H9 (cell line): Measurements from ENCODE around the gene EIF4E2. TPM values are rescaled to one million over a fixed set of nuclear protein-coding genes. Genes with fewer than 3 reads are reported as not detected.

ENCODE experiments used
- DNase-seq: peaks from one replicate; pipeline ENCODE4 v3.0.0-alpha.2; 2017
- H2AFZ ChIP-seq: one replicate; pipeline ENCODE4 v1.6.1; 2013; ENCODE audit warnings: mild to moderate bottlenecking, low read length, control low read depth, moderate library complexity
- H2AK5ac ChIP-seq: 2 replicates; pipeline ENCODE4 v1.6.1; 2013; ENCODE audit warnings: low read length, control low read depth, mixed read lengths; ENCODE audit not compliant: insufficient read length
- H2BK120ac ChIP-seq: one replicate; pipeline ENCODE4 v1.6.1; 2013; ENCODE audit warnings: low read depth, mild to moderate bottlenecking, low read length, control low read depth, inconsistent platforms; ENCODE audit not compliant: poor library complexity, severe bottlenecking
- H2BK12ac ChIP-seq: 2 replicates; pipeline ENCODE4 v1.6.1; 2013; ENCODE audit warnings: low read length, control low read depth, mixed read lengths, low read depth; ENCODE audit not compliant: insufficient read length
- H2BK15ac ChIP-seq: 2 replicates; pipeline ENCODE4 v1.6.1; 2013; ENCODE audit warnings: low read depth, low read length, control low read depth
- H2BK20ac ChIP-seq: one replicate; pipeline ENCODE4 v1.6.1; 2013; ENCODE audit warnings: low read depth, mild to moderate bottlenecking, low read length, control low read depth, inconsistent platforms; ENCODE audit not compliant: poor library complexity, severe bottlenecking
- H2BK5ac ChIP-seq: 2 replicates; pipeline ENCODE4 v1.6.1; 2013; ENCODE audit warnings: low read length, control low read depth, mixed read lengths; ENCODE audit not compliant: insufficient read length
- H3K14ac ChIP-seq: 2 replicates; pipeline ENCODE4 v1.6.1; 2013; ENCODE audit warnings: low read length, control low read depth; ENCODE audit not compliant: insufficient read depth
- H3K18ac ChIP-seq: 2 replicates; pipeline ENCODE4 v1.6.1; 2013; ENCODE audit warnings: low read depth, mild to moderate bottlenecking, mixed read lengths, low read length, control low read depth; ENCODE audit not compliant: insufficient read length
- H3K23ac ChIP-seq: 2 replicates; pipeline ENCODE4 v1.6.1; 2013; ENCODE audit warnings: low read length, control low read depth, mixed read lengths, low read depth; ENCODE audit not compliant: insufficient read length
- H3K23me2 ChIP-seq: 2 replicates; pipeline ENCODE4 v1.6.1; 2013; ENCODE audit warnings: low read depth, mild to moderate bottlenecking, mixed read lengths, low read length, control low read depth; ENCODE audit not compliant: insufficient read length, poor library complexity, severe bottlenecking
- H3K27ac ChIP-seq: 2 replicates; pipeline ENCODE4 v1.5.1; 2013; ENCODE audit warnings: low read length, control low read depth, mixed read lengths, low read depth; ENCODE audit not compliant: insufficient read length
- H3K27me3 ChIP-seq: 2 replicates; pipeline ENCODE4 v1.6.1; 2013; ENCODE audit warnings: low read length, control low read depth, inconsistent platforms; ENCODE audit not compliant: insufficient read depth
- H3K4ac ChIP-seq: 2 replicates; pipeline ENCODE4 v1.6.1; 2013; ENCODE audit warnings: low read depth, mild to moderate bottlenecking, control low read depth, inconsistent platforms, low read length, moderate library complexity
- H3K4me1 ChIP-seq: 2 replicates; pipeline ENCODE4 v1.6.1; 2013; ENCODE audit warnings: low read length, control low read depth, inconsistent platforms; ENCODE audit not compliant: insufficient read depth
- H3K4me2 ChIP-seq: 2 replicates; pipeline ENCODE4 v1.6.1; 2013; ENCODE audit warnings: low read length, control low read depth, mixed read lengths; ENCODE audit not compliant: insufficient read length, insufficient read depth
- H3K56ac ChIP-seq: 2 replicates; pipeline ENCODE4 v1.6.1; 2013; ENCODE audit warnings: low read depth, mild to moderate bottlenecking, mixed read lengths, low read length, control low read depth; ENCODE audit not compliant: insufficient read length
- H3K79me1 ChIP-seq: 2 replicates; pipeline ENCODE4 v1.6.1; 2013; ENCODE audit warnings: low read depth, mild to moderate bottlenecking, moderate library complexity, low read length, control low read depth, inconsistent platforms; ENCODE audit not compliant: insufficient read depth, poor library complexity, severe bottlenecking
- H3K79me2 ChIP-seq: 2 replicates; pipeline ENCODE4 v1.6.1; 2013; ENCODE audit warnings: low read length, control low read depth, inconsistent platforms; ENCODE audit not compliant: insufficient read depth
- H3K9ac ChIP-seq: 2 replicates; pipeline ENCODE4 v1.6.1; 2013; ENCODE audit warnings: low read length, control low read depth, mixed read lengths; ENCODE audit not compliant: insufficient read length; ENCODE audit errors: extremely low read depth
- H3K9me3 ChIP-seq: one replicate; pipeline ENCODE4 v1.6.1; 2013; ENCODE audit warnings: low read depth, low read length, inconsistent platforms; ENCODE audit not compliant: control insufficient read depth
- H3T11ph ChIP-seq: one replicate; pipeline ENCODE4 v1.6.1; 2013; ENCODE audit warnings: mild to moderate bottlenecking, low read length, control low read depth, inconsistent platforms
- H4K20me1 ChIP-seq: one replicate; pipeline ENCODE4 v1.6.1; 2013; ENCODE audit not compliant: control insufficient read depth, insufficient read length, insufficient read depth
- H4K5ac ChIP-seq: 2 replicates; pipeline ENCODE4 v1.6.1; 2013; ENCODE audit warnings: low read depth, mild to moderate bottlenecking, mixed read lengths, low read length, control low read depth; ENCODE audit not compliant: insufficient read length
- H4K8ac ChIP-seq: replicated peaks from 2 replicates; pipeline ENCODE4 v1.6.1; 2013; ENCODE audit warnings: low read length, control low read depth, mixed read lengths, low read depth; ENCODE audit not compliant: insufficient read length
- H4K91ac ChIP-seq: 2 replicates; pipeline ENCODE4 v1.6.1; 2013; ENCODE audit warnings: low read depth, mild to moderate bottlenecking, moderate library complexity, mixed read lengths, low read length, control low read depth; ENCODE audit not compliant: insufficient read length
- H3K27ac Mint-ChIP-seq, 3 experiments: 2 replicates in 2 of 3; 3 replicates in 1 of 3; pipeline ENCODE4 v1.8.0; 2020 to 2021; ENCODE audit warnings: mixed read lengths in 3 of 3, mild to moderate bottlenecking in 1 of 3, moderate library complexity in 1 of 3
- H3K27me3 Mint-ChIP-seq: 2 replicates; pipeline ENCODE4 v1.8.0; 2021; ENCODE audit warnings: low read depth, mild to moderate bottlenecking, moderate library complexity, mixed read lengths
- H3K36me3 Mint-ChIP-seq, 3 experiments: 2 replicates in 2 of 3; 3 replicates in 1 of 3; pipeline ENCODE4 v1.8.0; 2020 to 2021; ENCODE audit warnings: low read depth in 3 of 3, mixed read lengths in 3 of 3; ENCODE audit not compliant: insufficient read depth in 1 of 3
- H3K4me1 Mint-ChIP-seq, 2 experiments: 2 replicates each; pipeline ENCODE4 v1.8.0; 2020; ENCODE audit warnings: mixed read lengths in 2 of 2
- H3K4me3 Mint-ChIP-seq, 2 experiments: 2 replicates in 1 of 2; 3 replicates in 1 of 2; pipeline ENCODE4 v1.8.0; 2020 to 2021; ENCODE audit warnings: mild to moderate bottlenecking in 2 of 2, mixed read lengths in 2 of 2, moderate library complexity in 1 of 2
- H3K9me3 Mint-ChIP-seq, 2 experiments: 2 replicates in 1 of 2; 3 replicates in 1 of 2; pipeline ENCODE4 v1.8.0; 2020; ENCODE audit warnings: mild to moderate bottlenecking in 2 of 2, mixed read lengths in 2 of 2, moderate library complexity in 1 of 2
- WGBS: extraction: QIAGEN DNeasy Blood & Tissue Kit; methylation state at CpG from one replicate; pipeline ENCODE4 v1.1.7; 2013; ENCODE audit warnings: missing lambda C conversion rate, low lambda C conversion rate, mixed read lengths; ENCODE audit not compliant: insufficient read length; ENCODE audit errors: extremely low coverage; 5-methylcytosine and 5-hydroxymethylcytosine counted together
- long read RNA-seq: library from polyadenylated mRNA; unstranded; transcript quantifications from one replicate; pipeline ENCODE4 v2.0.0, GENCODE V29; 2020
- total RNA-seq: library from RNA; stranded (reverse); gene quantifications from 2 replicates; pipeline ENCODE4 v1.2.1, GENCODE V29; 2021
- TF ChIP-seq, protein P1 (sequence below): fragments of 200-600 bp; sonication (generic); conservative IDR thresholded peaks from 3 replicates; pipeline ENCODE4 v1.8.0; 2021; ENCODE audit warnings: antibody characterized with exemption, mild to moderate bottlenecking

Gene EIF4E2
- total RNA-seq, result 108 and 109 TPM in 2 replicates
- long read RNA-seq, transcript EIF4E2-205 (6 exons, 604 nt), result minor isoform, 13 of 296 reads
- long read RNA-seq, transcript EIF4E2-202 (7 exons, 3,448 nt), result major isoform, 137 of 296 reads
- long read RNA-seq, transcript EIF4E2-201 (7 exons, 1,604 nt), result minor isoform, 84 of 296 reads
- long read RNA-seq, transcript EIF4E2-207 (8 exons, 3,525 nt), result minor isoform, 19 of 296 reads
- long read RNA-seq, partial matches to known transcripts, result 5 of 296 reads
- long read RNA-seq, other reads (novel, unspliced or antisense), result 20 of 296 reads

DNA sequence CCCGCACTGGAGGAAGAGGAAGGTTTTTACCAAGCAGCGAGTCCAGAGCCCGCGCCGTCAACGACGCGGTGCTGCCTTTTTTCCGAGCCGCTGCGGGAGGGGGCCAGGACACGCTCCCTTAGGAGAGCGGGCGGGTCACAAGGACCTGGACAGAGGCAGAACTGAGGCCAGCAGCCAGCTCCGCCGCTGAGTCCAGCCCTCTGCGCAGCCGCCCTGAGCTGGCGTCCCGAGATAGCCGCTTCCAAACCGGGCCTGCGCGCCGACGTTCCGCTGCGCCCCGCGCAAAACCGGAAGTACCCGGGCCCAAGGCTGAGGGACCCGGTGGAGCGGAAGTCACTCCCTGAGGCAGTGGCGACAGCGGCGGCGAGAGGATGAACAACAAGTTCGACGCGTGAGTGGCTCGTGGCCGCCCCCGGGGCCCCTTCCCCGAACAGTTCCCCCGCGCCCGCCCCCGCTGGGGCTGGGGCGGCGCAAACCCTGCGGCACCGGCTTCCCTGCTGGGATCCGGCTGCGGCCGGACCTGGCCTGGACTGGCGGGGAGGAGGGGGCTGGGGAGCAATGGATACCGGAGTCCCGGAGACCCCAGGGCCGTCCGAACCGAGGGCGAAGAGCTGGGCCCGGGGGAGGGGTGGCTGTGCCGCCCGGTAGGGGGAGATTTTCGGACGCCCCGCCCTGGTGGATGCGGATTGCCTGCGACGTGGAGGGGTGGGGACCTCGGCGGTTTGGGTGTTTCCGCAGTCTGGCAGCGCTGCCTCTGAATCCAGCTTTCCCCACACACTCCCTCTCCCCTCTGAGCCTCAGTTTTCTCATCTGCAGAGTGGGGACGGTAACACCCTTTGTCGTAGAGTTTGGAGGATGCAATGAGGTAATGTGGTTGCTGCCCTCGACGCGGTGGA, at the start of gene EIF4E2, which contains the start of gene TIGD1:
TSS of gene EIF4E2 (plus strand) at position 336 of the 896 bp plus-strand sequence. CDS start at position 372, 36 bp downstream.
TSS of gene TIGD1 (minus strand) at position 204 of the 896 bp plus-strand sequence. CDS start 675 bp downstream, outside the sequence.
- no peaks in the 10 kb centered on the region for H3K27me3 ChIP-seq
- peaks cover 17 to 18% of the 10 kb centered on the region in 2 experiments for H3K9me3 Mint-ChIP-seq
- H3K23ac ChIP-seq, result no peak within 1 kb of the TSS
- H4K20me1 ChIP-seq, result no peaks in the 10 kb centered on the region
- no peak within 1 kb of the TSS for H2BK12ac ChIP-seq
- no CpG with 5 or more reads among the region's 81 CpGs for WGBS
- no peak within 1 kb of the TSS for H2AK5ac ChIP-seq
- peaks cover 33 to 49% (median 34%) of the 10 kb centered on the region in 3 experiments for H3K36me3 Mint-ChIP-seq
- no peak within 1 kb of the TSS for H2BK20ac ChIP-seq
- H3K56ac ChIP-seq, result no peak within 1 kb of the TSS
- H3K79me2 ChIP-seq, result peaks cover 12% of the 10 kb centered on the region; the same call in 1 of the 2 replicates
- no peaks in the 10 kb centered on the region for H3K27me3 Mint-ChIP-seq
- no peaks in the 10 kb centered on the region; the same call in 1 of the 2 replicates for H3K4me1 ChIP-seq
- peak within 1 kb of the TSS; percentile 83 for H3K18ac ChIP-seq
- H4K91ac ChIP-seq, result no peak within 1 kb of the TSS
- TF ChIP-seq, protein P1, sequence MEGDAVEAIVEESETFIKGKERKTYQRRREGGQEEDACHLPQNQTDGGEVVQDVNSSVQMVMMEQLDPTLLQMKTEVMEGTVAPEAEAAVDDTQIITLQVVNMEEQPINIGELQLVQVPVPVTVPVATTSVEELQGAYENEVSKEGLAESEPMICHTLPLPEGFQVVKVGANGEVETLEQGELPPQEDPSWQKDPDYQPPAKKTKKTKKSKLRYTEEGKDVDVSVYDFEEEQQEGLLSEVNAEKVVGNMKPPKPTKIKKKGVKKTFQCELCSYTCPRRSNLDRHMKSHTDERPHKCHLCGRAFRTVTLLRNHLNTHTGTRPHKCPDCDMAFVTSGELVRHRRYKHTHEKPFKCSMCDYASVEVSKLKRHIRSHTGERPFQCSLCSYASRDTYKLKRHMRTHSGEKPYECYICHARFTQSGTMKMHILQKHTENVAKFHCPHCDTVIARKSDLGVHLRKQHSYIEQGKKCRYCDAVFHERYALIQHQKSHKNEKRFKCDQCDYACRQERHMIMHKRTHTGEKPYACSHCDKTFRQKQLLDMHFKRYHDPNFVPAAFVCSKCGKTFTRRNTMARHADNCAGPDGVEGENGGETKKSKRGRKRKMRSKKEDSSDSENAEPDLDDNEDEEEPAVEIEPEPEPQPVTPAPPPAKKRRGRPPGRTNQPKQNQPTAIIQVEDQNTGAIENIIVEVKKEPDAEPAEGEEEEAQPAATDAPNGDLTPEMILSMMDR, result peak; percentile 45
- DNase-seq, result peak; percentile 93
- no peak within 1 kb of the TSS for H3T11ph ChIP-seq
- H3K4me1 Mint-ChIP-seq, result peaks cover 12 to 16% of the 10 kb centered on the region in 2 experiments
- H3K27ac ChIP-seq, result peak within 1 kb of the TSS; percentile 21
- peak within 1 kb of the TSS; percentile 94 for H3K9ac ChIP-seq
- no peak within 1 kb of the TSS for H3K4ac ChIP-seq
- H3K4me2 ChIP-seq, result peak within 1 kb of the TSS; percentile 94
- H3K4me3 Mint-ChIP-seq, result peak within 1 kb of the TSS; percentile 95 to 99
- peaks cover 6% of the 10 kb centered on the region for H3K79me1 ChIP-seq
- peak within 1 kb of the TSS; percentile 59 for H4K5ac ChIP-seq
- peak within 1 kb of the TSS; percentile 97 for H3K14ac ChIP-seq
- H3K27ac Mint-ChIP-seq, result peak within 1 kb of the TSS; percentile 97 to 99 (median 98)
- H4K8ac ChIP-seq, result no peak within 1 kb of the TSS
- peak within 1 kb of the TSS; percentile 63 for H2BK120ac ChIP-seq
- no peak within 1 kb of the TSS; the same call in 1 of the 2 replicates for H2BK15ac ChIP-seq
- no peak within 1 kb of the TSS for H2AFZ ChIP-seq
- H3K9me3 ChIP-seq, result no peaks in the 10 kb centered on the region
- H3K23me2 ChIP-seq, result peaks cover 9% of the 10 kb centered on the region
- H2BK5ac ChIP-seq, result peak within 1 kb of the TSS; percentile 4
